Fibroblast of lung (primary cell): ENCODE measurements around the gene PCNT.

Experiments
- EZH2 ChIP-seq: IDR thresholded peaks from 2 replicates; pipeline ENCODE4 v1.5.1; 2012; ENCODE audit warnings: low read length, control low read depth, mild to moderate bottlenecking; ENCODE audit errors: missing control alignments
- TF ChIP-seq, protein P1 (sequence below), 2 donors: IDR thresholded peaks in 1 of 2; conservative IDR thresholded peaks in 1 of 2; 1 replicate in 1 of 2; 2 replicates in 1 of 2; pipeline ENCODE4 v1.5.1; 2011 to 2012; ENCODE audit warnings: low read length in 2 of 2, control low read depth in 1 of 2, inconsistent platforms in 1 of 2, low read depth in 1 of 2, mild to moderate bottlenecking in 1 of 2

DNA sequence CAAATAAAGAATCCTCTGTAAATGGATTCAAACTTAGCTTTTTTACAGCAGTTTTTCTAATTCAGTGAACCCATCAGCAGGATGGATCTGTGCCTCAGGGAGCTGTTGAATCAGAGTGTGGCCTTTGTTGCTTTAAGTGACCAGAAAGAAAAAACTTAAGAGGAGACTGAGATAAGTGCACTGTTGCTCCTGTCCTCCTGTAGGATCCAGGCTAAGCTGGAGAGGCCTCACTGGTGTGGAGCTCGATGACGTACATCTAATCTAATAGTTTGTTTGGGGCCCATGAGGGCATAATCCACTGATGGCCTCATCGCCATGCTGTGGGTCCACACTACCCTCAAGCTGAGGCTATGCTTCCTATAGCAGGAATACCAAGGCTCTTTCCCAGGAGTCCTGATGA lies 145.3 kb downstream of the PCNT start:
- TF ChIP-seq, protein P1, sequence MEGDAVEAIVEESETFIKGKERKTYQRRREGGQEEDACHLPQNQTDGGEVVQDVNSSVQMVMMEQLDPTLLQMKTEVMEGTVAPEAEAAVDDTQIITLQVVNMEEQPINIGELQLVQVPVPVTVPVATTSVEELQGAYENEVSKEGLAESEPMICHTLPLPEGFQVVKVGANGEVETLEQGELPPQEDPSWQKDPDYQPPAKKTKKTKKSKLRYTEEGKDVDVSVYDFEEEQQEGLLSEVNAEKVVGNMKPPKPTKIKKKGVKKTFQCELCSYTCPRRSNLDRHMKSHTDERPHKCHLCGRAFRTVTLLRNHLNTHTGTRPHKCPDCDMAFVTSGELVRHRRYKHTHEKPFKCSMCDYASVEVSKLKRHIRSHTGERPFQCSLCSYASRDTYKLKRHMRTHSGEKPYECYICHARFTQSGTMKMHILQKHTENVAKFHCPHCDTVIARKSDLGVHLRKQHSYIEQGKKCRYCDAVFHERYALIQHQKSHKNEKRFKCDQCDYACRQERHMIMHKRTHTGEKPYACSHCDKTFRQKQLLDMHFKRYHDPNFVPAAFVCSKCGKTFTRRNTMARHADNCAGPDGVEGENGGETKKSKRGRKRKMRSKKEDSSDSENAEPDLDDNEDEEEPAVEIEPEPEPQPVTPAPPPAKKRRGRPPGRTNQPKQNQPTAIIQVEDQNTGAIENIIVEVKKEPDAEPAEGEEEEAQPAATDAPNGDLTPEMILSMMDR (conservative IDR thresholded peaks at IDR 0.05 in 1 of 2, IDR thresholded peaks at IDR 0.05 in 1 of 2; ENCODE audit: low read depth in 1 of 2, low read length in 2 of 2), result no peak
- TF ChIP-seq EZH2, result no peak
